NOMO-1 treated with dmso at 0.1 percent for 144 hours (cell line): ENCODE data around the gene HSFY1.
"Not testable (repeated sequence)": the region's sequence is repeated elsewhere in the genome, so short reads cannot be mapped to it uniquely, and the experiment has no call there.

Experiments used
- DNase-seq: peaks from one replicate; lab custom pipeline; 2025; ENCODE audit not compliant: unreplicated experiment; lab: John Stamatoyannopoulos, UW

The HSFY1 gene, protein sequence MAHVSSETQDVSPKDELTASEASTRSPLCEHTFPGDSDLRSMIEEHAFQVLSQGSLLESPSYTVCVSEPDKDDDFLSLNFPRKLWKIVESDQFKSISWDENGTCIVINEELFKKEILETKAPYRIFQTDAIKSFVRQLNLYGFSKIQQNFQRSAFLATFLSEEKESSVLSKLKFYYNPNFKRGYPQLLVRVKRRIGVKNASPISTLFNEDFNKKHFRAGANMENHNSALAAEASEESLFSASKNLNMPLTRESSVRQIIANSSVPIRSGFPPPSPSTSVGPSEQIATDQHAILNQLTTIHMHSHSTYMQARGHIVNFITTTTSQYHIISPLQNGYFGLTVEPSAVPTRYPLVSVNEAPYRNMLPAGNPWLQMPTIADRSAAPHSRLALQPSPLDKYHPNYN

DNA sequence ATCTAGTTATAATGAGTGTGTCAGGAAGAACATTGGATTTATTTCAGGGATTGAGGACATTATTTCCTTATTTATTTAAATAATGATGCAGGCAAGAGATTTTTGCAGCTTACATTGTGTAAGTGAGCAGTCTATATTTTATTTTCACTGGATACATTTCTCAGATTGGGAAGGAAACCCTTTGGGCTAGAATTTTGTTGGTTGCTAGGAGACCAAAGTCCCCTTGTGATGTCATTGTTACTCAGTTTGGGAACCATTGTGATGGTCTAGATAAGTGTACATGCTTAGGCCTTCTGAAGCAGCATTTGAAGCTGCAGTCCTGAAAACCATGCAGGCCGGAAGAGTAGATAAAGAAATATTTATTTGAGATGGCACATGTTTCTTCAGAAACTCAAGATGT is at the start of gene HSFY1:
HSFY1 (plus strand) TSS at position 301 of the 400 bp plus-strand sequence; CDS start at position 369, 68 bp downstream.
- DNase-seq: not testable (repeated sequence)

DNA sequence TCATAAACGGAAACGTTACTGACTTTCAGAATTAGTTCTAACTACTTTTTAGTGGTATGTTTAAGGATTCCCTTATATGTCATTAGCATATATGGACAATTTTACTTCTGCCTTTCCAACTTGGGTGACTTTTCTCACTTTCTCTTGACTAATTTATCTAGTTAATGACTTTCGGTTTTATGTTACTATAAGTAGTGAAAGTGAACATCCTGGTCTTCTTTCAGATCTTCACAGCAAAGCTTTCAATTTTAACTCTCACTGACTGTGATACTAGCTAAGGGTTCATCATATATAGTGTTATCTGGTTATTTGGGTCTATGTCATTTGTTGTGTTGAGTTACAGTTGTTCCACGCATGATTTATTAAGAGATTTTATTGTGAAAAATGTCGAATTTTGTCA is 42.3 kb upstream of the HSFY1 start:
- not testable (repeated sequence) for DNase-seq

DNA sequence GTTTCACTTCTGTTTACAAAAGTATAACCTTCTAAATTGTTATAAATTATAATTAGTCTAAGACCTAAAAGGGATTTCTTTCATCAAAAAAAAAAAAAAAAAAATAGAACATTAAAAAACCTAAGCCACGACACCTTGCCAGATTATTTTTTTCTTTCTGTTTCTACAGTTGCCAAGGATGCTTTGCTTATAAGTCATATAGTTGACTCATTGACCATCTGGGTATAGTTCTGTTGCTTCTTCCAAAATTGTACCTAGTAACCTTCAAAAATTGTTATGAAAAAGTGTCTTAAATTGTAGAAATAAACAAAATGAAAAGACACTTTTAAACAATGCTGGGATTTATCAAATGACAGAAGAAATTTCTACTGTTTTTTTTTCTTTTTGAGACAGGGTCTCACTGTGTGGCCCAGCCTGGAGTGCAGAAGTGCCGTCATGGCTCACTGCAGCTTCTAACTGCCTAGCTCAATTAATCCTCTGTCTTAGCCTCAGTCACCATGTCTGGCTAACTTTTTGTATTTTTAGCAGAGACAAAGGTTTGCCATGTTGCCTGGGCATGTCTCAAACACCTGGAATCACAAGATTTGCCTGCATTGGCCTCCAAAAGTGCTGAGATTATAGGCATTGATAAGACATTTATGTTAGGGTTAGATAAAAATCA is 15.4 kb upstream of the HSFY1 start:
- DNase-seq: not testable (repeated sequence)

DNA sequence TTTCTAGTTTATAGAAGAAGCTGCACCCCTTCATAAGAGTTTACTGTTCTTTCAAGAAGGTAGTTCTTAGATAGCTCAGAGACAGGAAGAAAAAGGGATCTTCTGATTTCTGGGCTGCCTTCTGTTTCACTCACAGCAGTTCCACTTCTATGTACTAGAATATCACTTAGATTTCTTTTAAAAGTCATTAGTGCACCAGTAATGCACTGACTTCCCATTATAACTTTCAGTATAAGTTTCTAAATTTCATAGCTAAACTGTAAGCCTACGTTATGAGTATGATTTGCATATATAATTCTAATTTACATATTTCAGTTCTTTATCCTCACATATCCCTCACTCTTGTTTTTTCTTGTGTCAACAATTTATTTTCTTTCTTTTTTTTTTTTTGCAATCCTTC is 7.6 kb upstream of the HSFY1 start:
- not testable (repeated sequence) for DNase-seq

DNA sequence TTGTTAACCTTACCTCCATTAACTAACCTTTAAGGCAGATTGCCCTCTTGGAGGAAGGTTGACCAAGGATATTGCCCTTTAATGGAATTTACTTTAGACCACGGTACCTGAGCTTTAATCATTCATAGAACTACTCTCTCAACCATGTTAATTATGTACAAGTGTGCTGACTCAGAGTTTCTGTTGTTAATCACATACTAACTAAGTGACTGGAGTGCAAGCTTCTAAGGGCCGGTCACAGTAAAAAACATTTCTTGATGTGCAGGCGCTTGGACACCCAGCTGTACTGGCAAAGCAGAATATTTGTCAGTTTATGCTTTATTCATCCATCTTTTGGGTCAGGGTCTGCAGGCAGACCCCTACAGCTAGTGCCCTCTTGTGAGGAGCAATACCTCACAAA is 6.6 kb downstream of the HSFY1 start:
- not testable (repeated sequence) for DNase-seq

DNA sequence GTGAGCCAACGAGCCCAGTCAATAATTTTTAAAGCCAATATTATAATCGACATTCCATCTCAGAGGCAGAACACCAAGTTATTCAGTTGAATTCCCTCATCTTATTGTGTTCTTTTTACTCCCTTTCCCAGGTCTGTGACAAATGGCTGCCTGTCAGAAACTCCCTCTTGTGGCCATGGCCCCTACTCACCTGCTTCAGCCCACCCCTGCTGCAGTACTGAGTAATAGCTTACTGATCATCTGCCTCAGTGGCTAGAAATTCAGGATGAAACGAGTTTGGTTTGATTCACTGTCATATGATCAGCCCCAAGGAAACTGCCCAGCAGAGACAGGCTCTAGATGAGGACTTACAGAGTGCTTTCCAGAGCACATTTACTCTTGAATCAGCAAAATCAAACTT is 19.4 kb downstream of the HSFY1 start:
- DNase-seq: not testable (repeated sequence)
